Activated naive CD4-positive, alpha-beta T cell treated with anti-CD3 and anti-CD28 coated beads for 36 hours (primary cell): ENCODE measurements around the gene DZANK1. TPM values are rescaled to one million over a fixed set of nuclear protein-coding genes. Genes with fewer than 3 reads are reported as not detected.
"Not testable (repeated sequence)": the region's sequence is repeated elsewhere in the genome, so short reads cannot be mapped to it uniquely, and the experiment has no call there.

Source experiments
- CTCF ChIA-PET: fragments of 350-600 bp; sonication (Branson Sonifier 250); formaldehyde crosslinking; loops from one replicate; lab custom pipeline; 2021; ENCODE audit warnings: antibody characterized with exemption; lab: Charles Lee
- DNase-seq: peaks from one replicate; pipeline ENCODE4 v3.0.0-alpha.2; 2020
- H3K27ac Mint-ChIP-seq: one replicate; pipeline ENCODE4 v1.8.0; 2021; ENCODE audit warnings: mild to moderate bottlenecking, mixed read lengths
- H3K27me3 Mint-ChIP-seq: one replicate; pipeline ENCODE4 v1.8.0; 2021; ENCODE audit warnings: low read depth, mixed read lengths
- H3K36me3 Mint-ChIP-seq: one replicate; pipeline ENCODE4 v1.8.0; 2021; ENCODE audit warnings: low read depth, mixed read lengths
- H3K4me1 Mint-ChIP-seq: one replicate; pipeline ENCODE4 v1.8.0; 2021; ENCODE audit warnings: low read depth, mixed read lengths
- H3K4me3 Mint-ChIP-seq: one replicate; pipeline ENCODE4 v1.8.0; 2021; ENCODE audit warnings: mild to moderate bottlenecking, moderate library complexity, mixed read lengths
- H3K9me3 Mint-ChIP-seq: one replicate; pipeline ENCODE4 v1.8.0; 2021; ENCODE audit warnings: mixed read lengths
- intact Hi-C: fragments of 100-400 bp; cut with micrococcal nuclease; formaldehyde crosslinking; loops from one replicate; pipeline ENCODE4 v1.15.1; 2023
- microRNA-seq: library from miRNA; unstranded; fragments of <30 nt; microRNA quantifications from one replicate; pipeline ENCODE4 v1.2.0, GENCODE V29; 2022; ENCODE audit warnings: borderline microRNAs expressed, borderline replicate concordance
- total RNA-seq, 2 experiments: library from RNA; stranded (reverse); gene quantifications; one replicate each; pipeline ENCODE4 v1.2.3, GENCODE V29; 2021

Gene DZANK1
- total RNA-seq, 2 experiments from 2014 or later = 0.79 to 0.94 TPM

DNA sequence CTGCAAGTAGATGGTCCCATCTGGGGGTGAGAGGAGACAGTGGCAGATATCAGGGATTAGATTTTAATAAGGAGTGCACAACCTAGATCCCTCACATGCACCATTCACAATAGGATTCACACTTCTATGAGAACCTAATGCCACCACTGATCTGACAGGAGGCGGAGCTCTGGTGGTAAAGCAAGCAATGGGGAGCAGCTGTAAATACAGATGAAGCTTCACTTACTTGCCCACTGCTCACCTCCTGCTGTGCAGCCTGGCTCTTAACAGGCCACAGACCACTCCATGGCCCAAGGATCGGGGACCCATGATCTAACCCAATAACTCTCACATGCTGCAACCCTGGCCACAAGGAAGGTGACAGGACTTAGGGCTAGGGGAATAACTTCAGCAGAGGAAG, 103.1 kb downstream of the DZANK1 start:
- no peaks in the 10 kb centered on the region for H3K9me3 Mint-ChIP-seq
- no peak overlapping the region for H3K27ac Mint-ChIP-seq
- H3K4me3 Mint-ChIP-seq = no peak overlapping the region
- intact Hi-C loops = no loop called here
- H3K4me1 Mint-ChIP-seq = no peaks in the 10 kb centered on the region
- CTCF ChIA-PET = no interaction called here
- no peaks in the 10 kb centered on the region for H3K36me3 Mint-ChIP-seq
- DNase-seq = no peak
- no peaks in the 10 kb centered on the region for H3K27me3 Mint-ChIP-seq

- DNase-seq = no peak
- intact Hi-C loops = no loop called here
- H3K9me3 Mint-ChIP-seq = no peaks in the 10 kb centered on the region
- H3K27ac Mint-ChIP-seq = no peak overlapping the region
- CTCF ChIA-PET = no interaction called here
- no peaks in the 10 kb centered on the region for H3K4me1 Mint-ChIP-seq
- no peaks in the 10 kb centered on the region for H3K36me3 Mint-ChIP-seq
- no peaks in the 10 kb centered on the region for H3K27me3 Mint-ChIP-seq
- no peak overlapping the region for H3K4me3 Mint-ChIP-seq
These were observed 103.9 kb downstream of the DZANK1 start for GRCh38 chr20:18362916-18363315.

DNA sequence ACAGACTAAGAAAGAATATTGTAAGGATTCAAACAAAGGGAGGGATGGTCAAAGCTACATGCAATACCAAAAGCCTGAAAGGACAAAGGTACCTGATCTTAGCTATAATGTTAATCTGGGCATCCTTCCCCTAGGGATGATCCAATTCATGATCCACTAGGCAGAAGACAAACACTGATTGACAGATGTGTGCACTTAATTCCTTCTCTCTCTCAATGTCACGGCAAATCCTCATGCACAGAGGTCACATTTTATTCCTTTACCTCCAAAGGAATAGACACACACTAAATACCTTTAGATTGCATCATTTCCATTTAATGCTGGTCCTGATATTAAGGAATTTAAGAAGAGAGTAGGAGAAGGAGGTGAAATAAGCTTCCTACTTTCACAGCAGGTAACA, 105.2 kb downstream of the DZANK1 start:
- no peaks in the 10 kb centered on the region for H3K4me1 Mint-ChIP-seq
- H3K9me3 Mint-ChIP-seq = no peaks in the 10 kb centered on the region
- H3K27me3 Mint-ChIP-seq = no peaks in the 10 kb centered on the region
- H3K27ac Mint-ChIP-seq = no peak overlapping the region
- intact Hi-C loops = no loop called here
- H3K36me3 Mint-ChIP-seq = no peaks in the 10 kb centered on the region
- no peak for DNase-seq
- CTCF ChIA-PET = no interaction called here
- H3K4me3 Mint-ChIP-seq = no peak overlapping the region

DNA sequence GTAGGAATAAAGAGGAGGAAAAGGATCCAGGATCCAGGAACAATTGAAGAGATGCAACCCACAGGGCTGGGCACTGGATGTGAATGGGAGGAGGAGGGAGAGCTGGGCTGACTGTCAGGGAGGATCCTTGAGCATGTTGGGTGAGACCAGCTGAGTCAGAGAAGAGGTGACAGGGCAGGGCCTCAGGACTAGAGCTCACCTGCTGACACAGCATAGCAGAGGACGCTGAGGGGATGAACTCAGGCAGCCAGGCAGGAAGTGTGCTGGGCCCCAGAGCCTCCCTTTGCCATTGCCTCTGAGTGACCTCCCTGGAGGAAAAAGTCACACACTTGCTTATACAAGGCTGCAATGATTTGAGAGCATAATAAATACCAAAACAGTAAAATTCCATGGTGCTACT, 106.2 kb downstream of the DZANK1 start:
- intact Hi-C loops = no loop called here

DNA sequence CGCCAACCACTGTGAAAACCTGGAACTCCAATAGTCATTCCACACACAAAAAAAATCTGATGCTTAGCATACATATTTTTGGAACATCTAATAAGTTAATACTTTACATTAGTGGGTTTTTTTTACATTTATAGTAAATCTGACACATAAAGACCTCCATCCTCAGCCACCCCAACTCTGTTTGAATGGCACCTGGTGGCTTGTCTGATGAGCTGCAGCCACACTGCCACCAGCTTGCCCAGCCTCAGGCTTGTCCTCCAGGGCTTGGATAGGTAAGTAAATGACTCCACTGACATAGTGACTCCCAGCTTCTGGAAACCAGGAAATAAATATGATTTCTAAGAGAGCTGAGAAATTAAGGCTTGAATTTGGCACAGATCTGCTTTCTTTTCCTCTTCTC, 107.0 kb downstream of the DZANK1 start:
- Mint-ChIP-seq H3K27me3 (peaks cover 2% of the 10 kb centered on the region), H3K9me3 (peaks cover 2% of the 10 kb centered on the region), H3K36me3 (no peaks in the 10 kb centered on the region), H3K4me3 (no peak overlapping the region), H3K4me1 (no peaks in the 10 kb centered on the region), H3K27ac (no peak overlapping the region)
- CTCF ChIA-PET = interaction anchor here (0.6 kb wide), 1 partner anchor 32 kb away, joined by 3 read pairs; no protein-coding TSS in a partner anchor
- DNase-seq = no peak
- intact Hi-C loops = no loop called here

More for the DNA sequence above, 106.2 kb downstream of the DZANK1 start:
- H3K27me3 Mint-ChIP-seq = no peaks in the 10 kb centered on the region
- H3K4me1 Mint-ChIP-seq = no peaks in the 10 kb centered on the region
- H3K27ac Mint-ChIP-seq = no peak overlapping the region
- H3K36me3 Mint-ChIP-seq = no peaks in the 10 kb centered on the region
- no peaks in the 10 kb centered on the region for H3K9me3 Mint-ChIP-seq
- no peak overlapping the region for H3K4me3 Mint-ChIP-seq
- DNase-seq = no peak
- CTCF ChIA-PET = no interaction called here

DNA sequence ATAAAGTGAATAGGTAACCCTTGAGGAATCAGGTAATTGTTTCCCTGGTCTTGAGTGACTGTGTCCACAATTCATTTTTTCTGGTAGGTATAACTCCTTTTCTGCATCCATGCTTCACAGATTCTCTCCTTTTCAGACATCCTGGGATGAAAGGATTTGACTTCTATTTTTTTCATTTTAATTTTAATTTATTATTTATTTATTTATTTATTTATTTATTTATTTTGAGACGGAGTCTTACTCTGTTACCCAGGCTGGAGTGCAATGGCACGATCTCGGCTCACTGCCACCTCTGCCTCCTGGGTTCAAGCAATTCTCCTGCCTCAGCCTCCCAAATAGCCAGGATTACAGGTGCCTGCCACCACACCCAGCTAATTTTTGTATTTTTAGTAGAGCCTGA, 117.1 kb downstream of the DZANK1 start:
- CTCF ChIA-PET = not testable (repeated sequence)

More for the DNA sequence above, 117.1 kb downstream of the DZANK1 start:
- H3K9me3 Mint-ChIP-seq, intact Hi-C loops, H3K36me3 Mint-ChIP-seq, H3K27ac Mint-ChIP-seq, H3K4me3 Mint-ChIP-seq, DNase-seq, H3K4me1 Mint-ChIP-seq: not testable (repeated sequence)
- peaks cover 20% of the 10 kb centered on the region for H3K27me3 Mint-ChIP-seq

Small RNA genes within 50 kb of the gene (microRNA-seq; reads per million reads assigned to microRNA genes)
- gene MIR3192 = not detected

Other genes with a start within 250 kb of the DZANK1 start
- gene ZNF133, start 178.5 kb downstream of the DZANK1 start, total RNA-seq = 1 to 10 TPM; 5.2 to 5.3 TPM
- 1 to 10 TPM; 7.0 to 8.3 TPM for gene POLR3F, start 360 bp upstream of the DZANK1 start, total RNA-seq
- 10 to 100 TPM; 17.3 to 18.1 TPM for gene RBBP9, start 30.2 kb upstream of the DZANK1 start, total RNA-seq
- gene SEC23B, start 40.9 kb upstream of the DZANK1 start, total RNA-seq = 10 to 100 TPM; 66.9 to 69.2 TPM
- 10 to 100 TPM; 57.3 to 60.0 TPM for gene SMIM26, start 100.4 kb upstream of the DZANK1 start, total RNA-seq
- 10 to 100 TPM; 46.4 to 47.1 TPM for gene DTD1, start 121.0 kb upstream of the DZANK1 start, total RNA-seq